NCI-H1417 (cell line): ENCODE measurements around the gene METTL13.

Source experiments
- DNase-seq, 3 experiments: peaks; one replicate each; lab custom pipeline; 2025; lab: John Stamatoyannopoulos, UW

Gene METTL13

DNA sequence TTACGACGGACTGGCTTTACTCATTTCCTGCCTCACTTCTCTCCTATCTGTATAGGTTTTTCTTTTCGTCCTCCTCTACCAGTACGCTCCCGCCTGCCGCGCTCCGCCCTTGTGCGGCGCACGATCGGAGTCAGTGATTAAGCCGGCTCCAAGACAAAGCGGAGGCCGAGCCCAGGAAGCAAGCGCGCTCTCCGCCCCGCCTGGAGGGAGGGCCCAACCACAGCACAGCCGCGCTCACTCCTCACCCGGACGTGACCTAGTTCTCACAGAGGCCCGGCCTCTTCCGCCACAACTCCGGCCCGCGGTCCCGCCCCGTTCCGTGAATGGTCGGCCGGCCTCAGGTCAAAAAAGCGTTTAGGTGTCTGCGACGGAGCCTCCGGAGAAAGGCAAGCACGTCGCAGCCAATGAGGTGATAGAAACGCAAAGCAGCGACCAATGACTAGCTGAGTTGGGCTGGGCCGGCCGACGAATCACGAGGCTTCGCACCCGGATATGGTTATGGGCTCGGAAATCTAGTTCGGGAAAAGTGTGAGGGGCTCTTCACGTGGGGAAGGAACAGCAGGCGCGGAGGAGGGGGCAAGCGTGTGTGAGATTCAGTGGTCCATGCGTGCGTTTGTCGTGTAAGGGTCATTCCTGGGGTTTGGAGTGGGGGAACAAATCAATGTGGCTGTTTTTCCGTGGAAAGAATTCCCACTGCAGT is at the start of gene METTL13:
METTL13 (plus strand) TSS at position 485 of the 700 bp plus-strand sequence. CDS start 308 bp downstream, outside the sequence.
- peak; percentile 98 to 100 (median 100) for DNase-seq

DNA sequence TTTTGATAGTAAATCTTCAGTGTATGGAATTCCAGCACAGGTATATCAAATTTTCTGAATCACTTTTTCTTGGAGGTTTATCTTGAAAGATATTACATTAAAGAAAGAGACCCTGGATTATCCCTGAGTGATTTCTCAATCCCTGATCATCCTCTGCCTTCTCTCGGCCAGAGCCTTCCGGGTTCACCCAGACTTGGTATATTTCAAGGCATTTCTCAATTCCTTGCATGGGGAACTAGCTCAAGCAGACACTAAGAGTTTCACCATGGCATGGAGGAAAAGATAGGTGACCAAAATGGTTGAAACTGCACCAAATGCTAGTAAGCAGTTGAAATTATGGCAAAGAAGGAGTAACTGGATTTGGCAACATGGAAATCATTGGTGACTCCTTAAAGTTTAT is 45.3 kb upstream of the METTL13 start:
- no peak for DNase-seq

DNA sequence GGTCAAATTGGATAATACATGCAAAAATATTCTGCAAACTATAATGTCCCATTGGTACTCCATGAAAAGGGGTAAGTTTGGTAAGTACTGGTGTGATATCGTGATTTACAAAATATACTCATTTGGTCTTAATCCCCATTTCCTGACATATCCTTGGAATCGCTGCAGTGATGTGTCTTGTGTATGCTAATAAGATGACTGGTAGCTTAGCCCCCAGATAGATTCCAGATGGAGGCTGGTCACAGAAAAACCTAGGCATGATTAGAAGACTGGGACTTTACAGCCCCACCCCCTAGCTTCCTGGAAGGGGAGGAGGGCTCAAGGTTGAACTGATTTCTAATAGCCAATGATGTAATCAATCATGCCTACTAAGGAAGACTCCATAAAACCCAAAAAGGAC is 42.5 kb upstream of the METTL13 start:
- DNase-seq: no peak

GRCh38 chr1:171739656-171740055 is 41.8 kb upstream of the METTL13 start:
- no peak for DNase-seq

DNA sequence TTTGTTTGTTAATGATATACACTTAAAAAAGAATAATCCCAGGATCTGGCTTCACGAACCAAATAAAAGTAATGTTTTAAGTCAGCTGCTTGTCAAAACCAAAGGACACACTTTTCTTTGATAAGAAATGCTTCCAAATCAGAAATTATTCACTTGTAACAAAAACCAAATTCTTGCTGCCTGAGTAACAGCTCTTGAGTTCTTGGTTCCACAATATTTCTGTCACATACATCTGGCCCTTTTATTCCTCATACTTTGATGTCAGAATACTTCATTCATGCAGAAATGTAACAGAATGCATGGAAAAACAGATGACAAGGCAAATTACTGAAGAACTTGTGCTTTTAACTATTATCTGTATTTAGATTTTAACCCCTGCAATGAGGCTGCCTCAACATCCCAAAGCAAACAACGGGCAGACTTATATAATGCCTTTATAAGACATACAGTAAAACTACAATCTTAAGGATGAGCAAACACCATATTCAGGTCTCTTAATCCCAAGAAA is 41.0 kb upstream of the METTL13 start:
- DNase-seq: no peak

DNA sequence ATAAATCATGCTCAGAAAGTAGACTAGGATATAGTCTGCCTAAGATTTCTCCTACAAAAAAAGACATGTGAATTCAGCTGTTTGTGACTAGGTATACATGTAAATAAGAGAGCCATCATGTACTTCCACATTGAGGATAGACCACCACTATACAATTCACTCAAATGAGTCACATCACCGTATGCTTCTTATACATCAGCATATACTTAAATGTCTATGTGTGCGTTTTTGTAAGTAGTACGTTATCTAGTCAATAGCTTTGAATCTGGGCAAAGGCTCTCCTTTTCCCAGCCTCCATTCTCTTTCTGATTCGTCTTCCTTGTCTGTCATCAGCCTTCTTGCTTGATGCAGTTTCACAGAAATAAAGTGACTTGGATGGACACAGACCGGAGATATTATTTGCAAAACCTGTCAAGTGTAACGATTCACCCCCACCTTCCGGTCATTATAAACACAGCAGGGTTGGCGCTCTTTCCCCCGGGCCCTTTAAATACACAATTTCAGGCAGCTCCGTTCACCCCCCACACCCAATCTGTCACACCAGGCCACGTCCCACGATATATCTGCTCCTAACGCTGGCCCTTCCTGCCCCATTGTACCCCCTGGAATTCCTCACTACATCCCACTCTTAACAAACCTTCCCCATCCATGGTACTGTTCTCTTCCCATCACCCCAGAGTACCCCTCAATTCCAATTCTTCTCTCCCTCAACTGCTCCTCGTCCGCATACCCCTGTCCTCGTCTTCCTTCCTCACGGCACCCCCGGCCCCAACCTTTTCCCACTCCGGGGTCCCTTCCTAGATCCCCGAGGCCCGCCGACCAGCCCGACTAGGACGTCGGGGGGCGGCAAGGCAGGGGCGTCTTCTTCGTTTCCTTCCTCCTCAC is 40.2 kb upstream of the METTL13 start:
- peak; percentile 42 to 79 (median 66) for DNase-seq

DNA sequence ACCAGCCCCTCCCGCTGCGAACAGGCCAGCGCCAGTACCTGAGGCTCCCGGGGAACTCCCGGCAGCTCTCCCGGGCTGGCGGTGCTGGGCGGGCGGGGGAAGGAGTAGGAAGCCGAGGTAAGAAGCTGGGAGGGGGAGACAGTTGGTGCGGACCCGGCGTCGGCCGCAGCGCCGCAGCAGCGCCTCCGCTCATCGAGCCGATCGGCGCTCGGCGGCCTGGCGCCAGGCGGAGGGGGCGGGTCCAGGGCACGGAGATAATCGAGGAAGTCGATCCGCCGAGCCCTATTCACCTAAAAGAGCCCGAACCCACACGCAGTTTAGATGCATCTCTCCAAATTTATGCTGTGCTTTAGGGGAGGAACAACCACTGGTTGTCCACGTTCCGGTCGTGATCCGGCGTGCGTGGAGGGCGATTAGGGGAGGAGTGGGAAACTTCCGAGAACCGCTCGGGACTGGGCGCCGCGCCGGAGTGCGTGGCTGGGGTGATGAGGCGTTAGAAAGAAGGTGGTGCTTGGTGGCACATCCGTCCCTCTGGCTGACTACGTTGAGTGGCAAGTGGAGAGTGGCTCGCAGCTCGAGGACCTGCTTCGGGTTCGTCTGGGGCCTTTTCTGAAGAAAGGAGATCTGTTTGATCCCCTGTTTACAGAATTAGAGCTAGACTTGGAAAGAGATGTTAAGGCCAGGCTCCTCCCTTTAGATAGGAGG is 39.4 kb upstream of the METTL13 start, which contains the start of gene VAMP4:
VAMP4 (minus strand) TSS at position 194 of the 705 bp plus-strand sequence. CDS start 3,651 bp downstream, outside the sequence.
- DNase-seq: peak; percentile 95 to 96 (median 96)

GRCh38 chr1:171742577-171742922 is 38.9 kb upstream of the METTL13 start:
- peak; percentile 74 to 87 (median 81) for DNase-seq

GRCh38 chr1:171743081-171743870 is 38.2 kb upstream of the METTL13 start:
- peak in 1 of 3 experiments; percentile 53 for DNase-seq

GRCh38 chr1:171744986-171745385 is 36.5 kb upstream of the METTL13 start:
- no peak for DNase-seq

GRCh38 chr1:171748651-171749050 is 32.8 kb upstream of the METTL13 start:
- no peak for DNase-seq

- no peak for DNase-seq
Measured at GRCh38 chr1:171751221-171751620, 30.2 kb upstream of the METTL13 start.

GRCh38 chr1:171753182-171753581 is 28.3 kb upstream of the METTL13 start:
- no peak for DNase-seq

GRCh38 chr1:171753685-171754352 is 27.6 kb upstream of the METTL13 start:
- DNase-seq: no peak

- DNase-seq: no peak
Measured at GRCh38 chr1:171754353-171754705, 27.1 kb upstream of the METTL13 start.

DNA sequence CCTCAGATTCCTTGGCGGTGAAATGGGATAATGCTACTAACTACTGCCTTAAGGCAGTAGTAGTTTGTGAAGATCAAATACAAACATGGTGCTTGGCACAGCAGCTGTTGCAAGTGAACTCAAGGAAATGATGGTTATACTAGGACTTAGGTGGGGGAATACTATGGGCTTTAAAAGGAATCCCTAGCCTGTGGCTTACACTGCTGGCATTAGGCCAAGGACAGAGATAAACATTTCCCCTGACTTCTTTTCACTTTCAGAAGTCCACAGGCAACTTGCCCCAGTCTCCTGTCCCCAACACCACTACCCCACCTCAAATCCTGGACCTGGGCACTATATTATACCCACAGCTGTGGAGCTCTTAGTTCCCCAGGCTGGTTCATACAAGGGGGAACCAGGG is 26.5 kb upstream of the METTL13 start:
- no peak for DNase-seq

DNA sequence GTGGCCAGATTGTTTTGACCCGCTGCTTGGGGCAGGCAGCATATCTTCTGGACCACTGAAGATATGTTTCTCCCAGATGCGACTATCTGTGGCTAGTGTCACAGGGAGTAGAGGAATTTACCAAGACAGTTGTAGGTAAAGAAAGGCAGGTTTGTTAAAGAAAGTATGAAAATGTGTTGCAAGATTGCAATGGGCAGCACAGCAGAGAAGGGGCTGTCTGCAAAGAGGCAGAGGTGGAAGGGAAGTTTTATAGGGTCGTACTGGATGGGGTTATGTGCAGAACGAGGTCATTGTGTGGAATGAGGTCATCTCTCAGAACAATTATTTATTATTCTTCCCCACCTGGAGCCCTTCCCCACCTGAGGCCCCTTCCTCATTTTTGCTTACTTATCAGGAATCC is 24.6 kb upstream of the METTL13 start:
- no peak for DNase-seq

DNA sequence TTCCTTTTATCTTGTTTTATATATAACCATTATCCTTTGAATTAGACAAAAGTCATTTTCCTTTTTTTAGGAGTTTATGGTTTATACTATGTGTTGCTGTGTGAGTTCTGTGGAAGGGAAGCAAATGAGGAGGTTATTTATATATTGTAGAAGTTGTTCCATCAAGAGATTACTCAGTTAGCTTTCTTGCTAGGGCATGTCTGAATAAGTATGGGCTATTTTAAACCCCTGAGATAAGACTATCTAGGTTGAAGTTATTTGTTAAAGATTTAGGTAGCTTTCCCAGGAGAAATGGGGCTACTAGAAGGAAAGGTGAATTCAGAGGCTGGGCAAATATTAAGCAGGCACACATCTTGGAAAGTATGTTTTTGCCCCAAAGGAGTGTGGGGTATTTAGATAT is 23.4 kb upstream of the METTL13 start:
- DNase-seq: no peak

- no peak for DNase-seq
Measured at GRCh38 chr1:171762143-171762563, 19.3 kb upstream of the METTL13 start.

GRCh38 chr1:171763764-171764163 is 17.7 kb upstream of the METTL13 start:
- no peak for DNase-seq

DNA sequence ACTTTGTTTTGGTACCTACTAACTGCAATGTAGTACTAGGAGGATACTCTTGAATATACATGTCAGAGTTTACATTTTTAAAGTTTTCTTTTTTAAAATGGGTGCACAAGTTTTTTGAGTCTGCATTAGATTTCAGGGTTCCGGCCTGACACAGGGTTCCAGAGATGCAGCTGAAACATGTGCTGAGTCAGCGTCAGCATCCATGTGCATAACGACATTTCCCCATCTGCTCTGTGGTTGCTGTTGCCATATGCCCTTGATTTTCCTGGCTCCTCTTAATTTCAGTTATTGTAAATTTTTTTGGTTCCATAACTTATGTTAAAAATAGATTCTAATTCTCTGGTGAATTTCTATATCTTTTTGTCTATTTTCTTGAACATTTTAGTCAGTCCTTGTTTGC is 12.3 kb upstream of the METTL13 start:
- no peak for DNase-seq
